HG02884 (cell line): ENCODE measurements around the gene KRT33B.
"Not testable (repeated sequence)": the region's sequence is repeated elsewhere in the genome, so short reads cannot be mapped to it uniquely, and the experiment has no call there.

ENCODE experiments used
- ATAC-seq: cut with Tn5 transposase; IDR thresholded peaks from one replicate; pipeline ENCODE4 v1.9.1; 2021; ENCODE audit warnings: mild to moderate bottlenecking, moderate library complexity; ENCODE audit not compliant: unreplicated experiment

KRT33B gene

DNA sequence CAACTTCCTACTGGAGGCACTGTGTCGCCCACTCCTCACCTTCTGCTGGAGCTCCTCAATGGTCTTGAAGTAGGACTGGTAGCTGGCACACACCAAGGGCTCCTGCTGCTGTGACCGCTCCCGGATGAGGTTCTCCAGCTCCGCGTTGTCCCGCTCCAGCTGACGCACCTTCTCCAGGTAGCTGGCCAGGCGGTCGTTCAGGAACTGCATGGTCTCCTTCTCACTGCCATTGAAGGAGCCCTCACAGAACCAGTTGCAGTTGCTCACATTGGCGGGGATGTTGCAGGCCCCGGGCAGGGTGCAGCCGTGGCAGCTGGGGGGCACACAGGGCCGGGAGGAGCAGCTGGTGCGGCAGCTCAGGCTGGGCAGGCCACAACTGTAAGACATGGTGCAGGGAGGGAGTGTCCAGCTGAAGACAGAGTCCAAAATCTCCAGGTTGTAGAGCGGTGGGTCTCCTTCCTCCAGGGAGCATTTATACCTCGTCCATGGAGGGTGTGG, 19.2 kb downstream of the KRT33B start, which contains the start of gene KRT33A:
Gene KRT33A (minus strand): TSS at position 448 of the 498 bp plus-strand sequence. CDS start 61 bp downstream, at position 387.
- not testable (repeated sequence) for ATAC-seq

DNA sequence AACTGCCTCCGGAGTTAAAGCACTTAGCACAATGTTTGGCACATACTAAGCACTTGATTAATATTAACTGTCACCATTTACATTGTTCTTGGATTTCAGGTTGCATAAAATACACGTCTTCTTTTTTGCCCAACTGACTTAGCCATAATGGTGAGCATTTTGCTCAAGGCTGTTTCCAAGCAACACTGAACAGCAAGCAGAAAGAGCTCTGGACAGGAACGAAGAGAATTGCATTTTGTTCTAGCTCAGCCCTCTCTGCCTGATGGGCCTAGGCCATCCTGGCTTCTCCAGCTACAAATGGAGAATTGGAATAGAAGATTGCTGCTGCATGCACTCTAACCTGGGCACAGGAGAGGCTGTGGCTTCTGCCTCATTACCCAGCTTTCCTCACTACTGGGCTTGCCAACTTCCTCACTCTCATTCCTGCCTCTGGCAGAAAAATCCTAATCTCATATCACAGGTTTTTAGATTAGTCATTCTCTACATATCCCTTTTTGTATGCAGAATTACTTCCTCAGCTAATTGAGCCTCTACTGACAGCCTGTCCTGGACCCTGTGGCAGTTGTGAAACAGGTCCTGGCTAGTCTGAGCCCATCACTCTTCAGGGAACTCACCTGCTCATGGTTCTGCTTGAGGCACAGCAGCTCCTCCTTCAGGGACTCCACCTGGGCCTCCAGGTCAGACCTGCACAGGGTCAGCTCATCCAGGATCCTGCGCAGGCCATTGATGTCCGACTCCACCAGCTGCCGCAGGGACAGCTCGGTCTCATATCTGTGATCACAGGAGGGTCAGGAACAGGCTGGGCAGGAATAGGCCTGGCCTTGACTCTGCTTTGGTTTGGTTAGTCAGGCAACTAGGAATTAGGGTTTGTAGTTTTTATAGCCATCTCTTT, 21.5 kb downstream of the KRT33B start:
- ATAC-seq: no peak

DNA sequence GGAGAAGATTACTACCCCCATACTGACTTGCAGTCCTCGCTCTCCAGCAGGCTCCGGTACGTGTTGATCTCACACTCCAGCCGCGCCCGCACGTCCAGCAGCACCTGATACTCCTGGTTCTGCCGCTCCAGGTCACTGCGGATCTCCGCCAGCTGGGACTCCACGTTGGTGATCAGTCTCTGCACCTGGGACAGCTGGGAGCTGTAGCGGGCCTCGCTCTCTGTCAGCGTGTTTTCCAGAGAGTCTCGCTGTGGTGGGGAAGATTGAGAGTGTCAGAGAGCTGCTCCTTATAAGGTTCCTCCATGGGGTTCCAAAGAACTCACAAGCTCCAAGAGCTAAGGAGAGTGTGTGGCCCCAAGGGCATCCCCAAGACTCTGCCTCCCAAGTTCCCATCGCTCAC, 23.2 kb downstream of the KRT33B start:
- ATAC-seq: not testable (repeated sequence)

DNA sequence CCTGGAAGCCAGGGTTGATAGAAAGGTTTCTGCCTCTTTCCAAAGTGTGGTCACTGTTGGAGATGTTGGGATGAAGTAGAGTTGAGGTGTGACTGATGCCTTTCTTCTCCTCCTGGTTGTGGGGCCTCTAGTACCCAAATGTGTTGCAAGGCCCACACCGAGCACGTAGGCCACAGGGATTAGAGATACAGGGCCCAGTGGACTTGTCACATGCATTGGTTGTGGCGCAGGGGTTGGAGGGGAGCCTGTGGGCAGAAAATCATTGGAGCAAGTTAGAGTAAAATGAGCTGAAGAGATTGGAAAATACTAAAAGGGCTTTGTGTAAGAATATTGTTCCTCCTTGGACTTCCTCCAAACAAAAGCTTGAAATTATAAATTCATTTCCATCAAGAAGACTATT, 23.6 kb downstream of the KRT33B start:
- ATAC-seq: no peak

DNA sequence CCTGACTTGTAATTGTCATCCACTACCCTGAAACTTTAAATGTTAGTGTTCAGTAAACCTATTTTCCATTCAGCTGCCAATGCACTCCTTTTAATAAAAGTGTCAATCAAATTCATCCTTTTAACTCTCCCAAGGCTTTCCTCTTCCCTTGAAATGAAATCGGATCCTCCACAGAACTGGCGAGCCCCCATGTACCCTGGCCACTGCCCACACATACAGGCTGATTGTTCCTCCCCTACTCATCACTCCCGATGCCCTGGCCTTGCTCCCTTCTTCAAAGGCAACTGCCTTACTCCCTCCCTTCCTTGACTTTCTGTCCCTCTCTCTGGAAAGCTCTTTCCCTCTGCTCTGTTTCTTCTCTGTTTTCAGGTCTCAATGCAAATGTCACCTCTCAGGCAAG, 26.6 kb downstream of the KRT33B start:
- no peak for ATAC-seq

DNA sequence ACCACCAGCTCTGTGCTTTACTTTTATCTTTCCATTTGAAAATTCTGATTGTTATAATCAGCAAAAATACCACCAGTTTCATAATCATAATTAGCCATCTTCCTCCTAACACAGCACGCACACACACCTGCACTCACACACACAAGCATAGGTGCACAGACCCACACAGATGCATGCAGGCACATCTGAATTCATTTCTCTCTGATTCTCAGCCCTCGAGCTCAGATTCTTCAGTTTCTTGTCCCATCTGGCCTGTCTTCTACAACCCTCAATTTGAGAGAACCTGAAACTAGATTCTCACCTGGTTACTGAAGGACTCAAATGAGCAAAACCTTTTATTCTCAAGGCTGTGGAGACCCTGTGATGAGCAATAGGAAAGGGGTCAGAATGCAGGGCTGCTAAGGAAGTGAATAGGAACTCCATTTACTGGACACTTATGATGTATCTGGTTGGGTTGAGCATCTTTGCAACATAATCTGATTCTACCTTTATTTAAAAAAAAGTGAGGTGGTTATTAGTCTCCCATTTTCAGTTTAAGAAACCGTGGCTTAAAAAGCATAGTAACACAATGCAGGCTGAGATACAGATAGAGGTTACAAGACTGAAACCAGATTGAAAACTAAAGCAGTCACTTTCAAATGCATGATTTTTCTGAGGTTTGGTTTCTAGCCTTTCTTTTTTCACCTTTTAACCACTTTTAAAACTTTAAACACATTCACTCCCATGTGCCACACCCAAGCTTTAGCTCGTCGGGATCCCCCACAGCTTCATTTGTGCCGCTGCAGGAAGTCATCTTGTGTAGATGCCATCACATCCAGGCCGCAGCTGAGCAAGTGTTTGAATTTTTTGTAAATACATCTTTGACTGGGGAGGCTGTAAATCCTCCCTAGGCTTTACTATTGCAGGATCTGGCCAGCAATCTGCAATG, 28.4 kb downstream of the KRT33B start:
- no peak for ATAC-seq

DNA sequence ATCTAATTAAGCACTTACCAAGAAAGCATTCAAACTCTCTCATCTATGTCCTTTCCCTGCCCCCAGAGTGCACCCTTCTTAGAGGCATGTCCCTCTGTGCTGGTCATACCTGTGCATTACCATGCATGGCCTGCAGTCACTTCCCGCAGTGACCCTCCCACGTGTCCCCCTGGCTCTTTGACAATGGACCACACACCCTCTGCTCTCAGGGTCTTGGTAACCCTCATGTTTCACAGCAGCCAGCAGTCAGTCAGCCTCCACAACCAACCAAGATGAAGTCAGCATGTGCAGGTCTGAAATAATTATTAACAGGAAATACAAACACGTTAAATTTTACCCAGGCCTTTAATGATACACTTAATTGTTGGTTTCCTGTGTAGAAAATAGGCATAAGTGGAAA, 29.1 kb downstream of the KRT33B start:
- no peak for ATAC-seq

DNA sequence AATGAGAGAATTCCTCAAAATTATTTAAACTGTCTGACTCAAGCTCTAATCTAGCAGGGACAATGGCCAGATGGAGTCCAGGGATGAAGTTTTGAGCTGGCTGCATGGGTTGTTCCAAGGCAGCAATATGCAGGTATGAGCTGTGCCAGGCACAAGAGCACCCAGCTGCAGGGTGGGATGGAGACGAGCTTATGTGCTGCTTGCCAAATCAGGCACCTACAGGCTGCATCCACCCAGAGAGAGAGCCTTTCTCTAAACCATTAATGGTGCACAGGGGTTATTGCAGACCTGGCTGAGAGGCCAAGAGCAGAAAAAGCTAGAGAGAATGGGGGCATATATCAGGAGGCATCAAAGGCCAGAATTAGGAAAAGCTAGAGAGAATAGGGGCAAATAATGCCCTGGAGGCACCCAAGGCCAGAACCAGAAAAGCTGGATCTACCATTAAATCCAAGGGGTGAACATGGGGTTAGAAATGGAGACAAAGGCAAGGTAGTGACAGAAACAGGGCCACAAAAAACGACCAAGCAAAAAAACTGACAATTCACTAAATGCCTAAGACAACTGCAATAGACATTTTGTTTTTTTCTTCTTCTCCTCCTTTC, 29.9 kb downstream of the KRT33B start:
- no peak for ATAC-seq

DNA sequence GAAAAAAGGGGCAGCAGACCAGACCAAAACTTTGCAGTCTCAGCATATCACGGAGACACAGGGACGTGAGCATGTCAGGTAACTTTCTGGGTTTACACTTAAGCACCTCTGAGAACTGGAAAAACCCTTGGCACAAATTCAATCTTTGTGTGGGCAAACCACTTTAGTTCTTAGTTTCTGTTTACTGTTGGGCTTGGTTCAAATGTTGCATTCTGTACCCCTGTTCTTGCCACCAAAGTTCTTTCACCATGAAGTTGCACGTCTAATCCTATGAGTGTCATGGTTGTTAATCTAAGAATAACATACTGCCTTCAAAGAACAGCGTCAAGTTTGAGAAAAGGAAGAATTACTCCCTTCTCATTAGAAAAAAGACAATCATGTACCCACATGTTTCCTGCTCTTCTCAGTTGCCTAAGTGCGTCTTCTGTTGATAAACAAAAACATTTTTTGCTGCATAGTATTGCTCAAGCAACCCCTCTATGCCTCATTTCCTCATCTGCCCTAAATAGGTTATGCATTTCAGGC, 30.6 kb downstream of the KRT33B start:
- no peak for ATAC-seq

DNA sequence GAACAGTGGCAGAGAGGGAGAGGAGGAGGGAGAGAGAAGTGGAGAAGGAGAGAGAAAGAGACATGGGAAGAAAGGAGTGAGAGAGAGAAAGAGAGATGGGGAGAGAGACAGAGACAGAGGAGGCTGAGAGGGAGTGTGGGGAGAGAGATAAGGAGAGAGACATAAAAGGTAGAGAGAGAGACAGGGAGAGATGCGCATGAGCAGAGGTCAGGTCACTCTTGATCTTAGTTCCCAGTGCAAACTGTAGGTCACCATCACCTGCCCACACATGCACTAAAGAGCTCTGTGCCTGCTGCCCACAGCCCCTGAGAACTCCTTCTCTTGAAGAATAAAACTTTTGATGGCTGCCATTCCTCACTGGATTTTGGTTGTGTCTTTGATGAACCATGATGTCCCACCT, 33.9 kb downstream of the KRT33B start:
- no peak for ATAC-seq

DNA sequence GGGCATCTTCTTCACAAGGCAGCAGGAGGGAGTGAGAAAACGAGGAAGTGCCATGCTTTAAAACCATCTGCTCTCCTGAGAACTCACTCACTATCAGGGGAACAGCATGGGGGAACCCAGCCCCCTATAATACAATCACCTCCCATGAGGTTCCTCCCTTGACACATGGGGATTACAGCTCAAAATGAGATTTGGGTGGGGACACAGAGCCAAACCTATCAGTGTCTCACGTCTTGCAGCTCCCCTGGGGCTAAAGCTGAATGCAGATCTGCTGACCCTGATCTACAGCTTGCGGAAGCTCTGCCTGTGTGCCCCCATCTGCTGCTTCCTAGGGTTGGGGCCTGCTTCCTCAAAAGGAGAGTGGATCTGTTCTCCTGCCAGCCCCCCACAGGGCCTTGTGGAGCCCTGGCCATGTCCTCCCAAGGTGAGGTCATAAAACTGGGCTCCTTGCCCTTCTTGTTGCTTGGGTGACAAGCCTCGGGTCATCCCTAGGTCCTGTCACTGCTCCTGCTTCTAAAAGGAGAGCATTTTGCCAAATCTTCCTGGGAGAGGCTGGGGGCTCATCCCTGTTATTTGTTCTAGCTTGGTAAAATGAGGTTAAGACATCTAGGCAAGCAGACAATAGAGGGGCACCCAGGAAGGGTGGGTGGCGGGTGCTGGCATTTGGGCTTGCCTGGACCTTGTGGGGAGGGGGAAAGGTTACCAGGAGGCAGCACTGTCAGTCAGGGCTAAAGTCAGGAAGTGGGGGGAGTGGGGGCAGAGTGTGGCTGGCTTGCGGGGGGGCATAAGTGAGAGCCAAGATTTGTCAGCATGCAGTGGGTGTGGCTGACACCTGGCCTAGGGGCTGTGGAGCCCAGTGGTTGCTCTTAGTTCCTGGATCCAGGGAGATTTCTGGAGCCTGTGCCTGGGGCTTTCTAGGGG, 35.0 kb downstream of the KRT33B start:
- no peak for ATAC-seq

DNA sequence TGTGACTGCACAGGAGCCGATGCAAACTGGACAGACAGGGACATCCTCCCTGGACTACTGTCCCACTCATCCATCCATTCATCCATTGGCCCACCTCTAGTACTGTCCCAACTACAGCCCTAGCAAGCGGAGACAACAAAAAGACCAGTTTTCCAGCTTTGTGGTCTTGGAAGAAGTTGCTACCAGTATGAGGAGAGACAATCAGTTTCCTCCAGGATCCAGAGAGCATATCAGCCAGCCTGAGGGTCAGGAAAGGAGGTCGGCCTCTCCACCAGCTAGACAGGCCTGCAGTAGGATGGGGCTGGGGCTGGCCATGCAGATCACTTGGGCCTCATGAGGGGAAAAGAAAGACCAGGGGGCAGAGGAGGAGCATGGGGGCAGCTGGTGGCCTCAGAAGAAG, 35.8 kb downstream of the KRT33B start:
- ATAC-seq: no peak

DNA sequence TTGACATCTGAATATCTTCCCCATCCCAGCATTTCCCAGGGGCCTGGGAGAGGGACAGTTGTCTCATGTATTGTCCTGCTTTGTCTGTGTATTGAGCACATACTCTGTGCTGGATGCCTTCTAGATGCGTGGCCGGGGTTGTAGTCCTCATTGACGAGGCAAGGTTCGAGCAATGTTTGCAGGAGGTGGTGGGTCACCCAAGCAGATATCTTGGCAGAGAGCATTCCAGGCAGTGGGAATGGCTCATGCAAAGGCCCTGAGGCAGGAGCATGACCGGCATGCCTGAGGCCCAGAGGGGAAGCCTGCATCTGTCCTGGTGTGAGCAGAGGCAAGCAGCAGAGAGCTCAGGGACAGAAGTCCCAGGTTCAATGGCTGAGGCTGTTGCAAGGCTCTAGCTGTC, 36.5 kb downstream of the KRT33B start:
- no peak for ATAC-seq

DNA sequence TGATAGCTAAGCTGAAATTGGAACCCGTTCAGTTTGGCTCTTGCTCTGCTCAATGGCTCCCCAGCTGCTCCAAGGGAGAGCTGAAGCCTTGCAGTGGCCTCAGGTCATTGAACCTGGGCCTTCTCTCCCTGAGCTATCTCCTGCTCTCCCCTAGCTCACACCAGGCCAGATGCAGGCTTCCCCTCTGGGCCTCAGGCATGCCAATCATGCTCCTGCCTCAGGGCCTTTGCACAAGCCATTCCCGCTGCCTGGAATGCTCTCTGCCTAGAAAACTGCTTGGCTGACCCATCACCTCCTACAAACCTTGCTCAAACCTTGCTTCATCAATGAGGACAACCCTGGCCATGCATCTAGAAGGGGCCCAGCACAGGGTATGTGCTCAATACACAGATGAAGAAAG, 37.4 kb downstream of the KRT33B start:
- no peak for ATAC-seq

DNA sequence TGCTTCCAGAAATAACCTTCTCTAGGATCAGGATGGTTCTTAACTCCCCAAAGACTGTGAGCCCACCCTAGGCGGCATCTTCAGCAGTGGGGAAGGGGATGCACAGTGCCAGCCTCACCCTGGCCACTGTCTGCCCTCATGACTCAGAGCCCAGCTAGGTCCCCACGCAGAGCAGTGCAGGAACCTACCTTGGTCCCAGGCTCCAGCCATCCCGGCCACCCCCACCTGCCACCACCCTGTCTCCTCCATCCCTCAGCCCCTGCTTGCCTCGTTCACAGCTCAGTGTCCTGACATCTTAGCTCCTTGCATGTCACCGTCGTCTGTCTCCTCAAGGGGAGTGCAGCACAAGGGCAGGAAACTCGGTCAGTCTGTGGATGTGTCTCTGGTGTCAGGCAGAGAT, 38.0 kb downstream of the KRT33B start:
- no peak for ATAC-seq

DNA sequence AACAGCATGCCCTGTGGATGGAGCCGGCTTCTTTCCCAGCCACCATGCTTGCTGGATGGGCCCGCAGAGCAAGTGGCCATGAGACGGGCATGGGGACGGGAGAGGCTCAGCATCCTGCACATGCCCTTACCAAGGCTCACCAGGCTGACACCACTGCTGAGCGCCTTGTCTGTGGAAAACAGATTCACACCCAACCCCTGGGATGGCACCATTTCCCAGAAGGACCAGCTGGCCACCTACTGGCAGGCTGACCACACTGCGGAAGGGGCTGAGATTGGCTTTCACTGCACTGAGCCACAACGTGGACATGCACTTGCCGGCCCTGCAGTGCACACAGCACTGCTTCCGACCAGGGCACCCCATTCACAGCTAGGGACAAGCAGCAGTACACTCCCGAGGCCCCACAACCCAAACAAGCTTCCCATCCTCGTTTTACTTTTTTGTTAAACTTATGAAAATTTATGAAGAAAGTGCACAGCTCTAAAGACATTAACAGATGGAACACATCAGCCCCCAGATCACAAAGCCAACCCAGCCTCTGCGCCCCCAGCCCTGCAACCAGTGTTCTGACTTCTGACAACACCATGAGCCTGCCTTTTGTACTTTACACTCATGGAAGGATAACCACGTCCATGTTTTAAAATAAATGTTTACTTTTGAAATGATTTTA, 40.2 kb downstream of the KRT33B start:
- ATAC-seq: no peak

DNA sequence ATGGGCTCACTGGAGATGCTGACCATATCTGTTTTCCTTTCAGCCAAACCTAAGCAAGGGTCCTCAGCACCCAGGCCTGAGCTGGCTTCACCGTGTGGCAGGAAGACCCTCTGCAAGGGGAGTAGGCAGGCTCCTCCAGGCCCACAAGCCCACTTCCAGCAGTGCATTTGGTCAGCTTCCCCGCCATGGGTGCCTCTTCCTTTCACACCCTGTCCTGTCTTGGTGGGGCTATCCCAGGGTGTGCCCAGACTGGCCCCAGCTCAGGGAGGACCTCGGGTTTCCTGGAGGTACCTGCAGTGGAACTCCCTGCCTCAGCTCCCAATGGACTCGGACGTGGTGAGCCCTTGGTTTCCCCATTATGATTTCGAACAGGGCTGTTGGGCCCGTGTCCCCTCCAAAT, 41.4 kb downstream of the KRT33B start:
- ATAC-seq: no peak

DNA sequence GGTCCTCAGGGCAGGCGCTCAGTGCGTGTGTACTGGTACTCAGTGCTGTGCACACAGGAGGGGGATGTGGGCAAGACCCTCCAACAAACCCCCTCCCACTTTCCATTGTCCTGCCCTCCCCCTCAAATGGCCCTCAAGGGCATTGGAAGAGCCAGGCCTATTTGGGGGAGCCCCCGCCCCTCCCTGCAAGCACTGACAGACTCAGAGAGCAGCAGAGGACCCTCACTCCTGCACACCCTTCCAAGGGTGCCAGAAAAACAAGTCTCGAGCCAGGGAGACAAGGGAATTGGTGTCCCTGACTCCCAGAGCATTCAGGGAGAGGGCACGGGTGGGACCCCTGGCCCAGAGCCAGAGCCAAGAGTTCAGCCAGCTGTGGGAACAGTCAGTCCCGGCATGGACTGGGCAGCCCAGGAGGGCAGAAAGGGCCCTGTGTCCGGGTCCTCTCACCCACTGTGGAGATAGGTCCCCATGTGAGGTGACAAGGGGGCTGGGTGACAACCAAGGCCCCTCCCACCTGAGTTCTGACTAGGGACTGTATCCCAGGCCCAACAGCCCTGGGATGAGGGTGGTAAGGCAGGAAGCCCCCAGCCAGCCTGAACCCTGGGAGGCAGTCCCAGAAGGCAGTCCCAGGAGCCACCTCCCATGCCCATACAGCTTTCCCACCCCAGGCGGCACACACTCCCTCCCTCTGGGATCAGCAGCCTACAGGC, 42.0 kb downstream of the KRT33B start:
- ATAC-seq: no peak
